GM12875 (cell line): ENCODE results near the gene TMEM263.

Experiments
- H3K4me3 ChIP-seq: one replicate; pipeline ENCODE4 v1.5.1; 2011; ENCODE audit warnings: low read depth, low read length, control low read depth
- CTCF ChIP-seq: IDR thresholded peaks from 2 replicates; pipeline ENCODE4 v1.5.1; 2011; ENCODE audit warnings: low read depth, mild to moderate bottlenecking, control low read depth, inconsistent platforms, low read length, moderate library complexity, borderline replicate concordance; ENCODE audit not compliant: insufficient read depth

The TMEM263 gene

DNA sequence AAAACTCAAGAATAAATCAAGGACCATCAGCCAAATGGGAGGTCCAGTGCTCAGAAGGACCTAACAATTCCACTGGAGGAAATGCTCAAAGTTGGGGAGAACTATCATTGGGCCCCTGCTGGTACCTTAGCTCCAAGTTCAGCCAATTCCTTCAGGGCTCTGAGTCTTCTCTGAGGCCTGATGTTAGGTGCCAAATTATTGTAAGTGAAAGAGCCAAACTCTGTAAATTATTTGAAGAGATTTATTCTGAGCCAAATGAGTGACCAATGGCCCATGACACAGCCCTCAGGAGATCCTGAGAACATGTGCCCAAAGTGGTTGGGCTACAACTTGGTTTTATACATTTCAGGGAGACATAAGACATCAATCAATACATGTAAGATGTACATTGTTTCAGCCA lies 8.2 kb upstream of the TMEM263 start:
- TF ChIP-seq CTCF, result no peak
- no peak overlapping the region for H3K4me3 ChIP-seq

DNA sequence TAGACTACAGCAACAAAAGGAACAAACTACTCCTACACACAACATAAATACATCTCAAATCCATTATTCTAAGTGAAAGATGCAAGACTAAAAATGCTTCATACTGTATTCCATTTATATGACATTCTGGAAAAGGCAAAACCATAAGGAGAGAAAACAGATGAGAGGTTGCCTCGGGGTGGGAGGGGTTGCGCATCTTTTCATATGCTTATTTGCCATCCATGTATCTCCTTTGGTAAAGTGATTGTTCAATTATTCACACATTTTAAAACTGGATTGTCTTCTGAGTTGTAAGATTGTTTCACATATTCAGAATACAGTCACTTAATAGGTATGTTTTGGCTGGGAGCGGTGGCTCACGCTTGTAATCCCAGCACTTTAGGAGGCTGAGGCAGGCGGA lies 5.1 kb upstream of the TMEM263 start:
- TF ChIP-seq CTCF, result no peak
- no peak overlapping the region for H3K4me3 ChIP-seq

DNA sequence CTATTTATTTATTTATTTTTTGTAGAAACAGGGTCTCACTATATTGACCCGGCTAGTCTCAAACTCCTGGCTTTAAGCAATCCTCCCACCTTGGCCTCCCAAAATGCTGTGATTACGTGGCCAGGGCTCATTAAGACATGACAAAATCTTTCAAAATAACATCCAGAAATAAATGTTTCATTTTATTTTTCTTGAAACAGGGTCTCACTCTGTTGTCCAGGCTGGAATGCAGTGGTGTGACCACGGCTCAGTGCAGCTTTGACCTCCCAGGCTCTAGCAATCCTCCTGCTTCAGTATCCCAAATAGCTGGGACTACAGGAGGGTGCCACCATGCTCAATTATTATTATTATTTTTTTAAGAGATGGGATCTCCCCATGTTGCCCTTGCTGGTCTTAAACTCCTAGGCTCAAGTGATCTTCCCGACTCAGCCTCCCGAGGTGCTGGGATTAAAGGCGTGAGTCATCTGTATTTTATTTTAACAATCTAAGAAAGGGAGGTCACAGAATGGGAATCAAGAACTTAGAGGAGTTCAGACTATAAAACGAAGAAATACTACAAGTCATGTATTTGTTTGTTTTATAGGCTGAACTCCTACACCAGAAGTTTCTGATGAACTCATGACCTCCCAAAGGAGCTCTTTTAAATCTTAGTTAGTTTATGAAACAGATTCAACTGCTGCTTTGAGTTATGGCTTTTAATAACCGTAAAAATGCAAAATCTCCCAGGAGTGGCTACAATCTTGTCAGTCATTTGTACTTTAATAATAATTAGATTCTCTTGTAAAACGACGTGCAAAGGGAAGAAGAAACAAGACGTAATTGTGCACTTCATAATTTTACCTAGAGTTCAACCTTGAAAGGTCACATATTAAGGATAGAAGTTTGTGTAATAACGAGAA lies 2.1 kb upstream of the TMEM263 start:
- no peak for TF ChIP-seq CTCF
- H3K4me3 ChIP-seq, result no peak overlapping the region

DNA sequence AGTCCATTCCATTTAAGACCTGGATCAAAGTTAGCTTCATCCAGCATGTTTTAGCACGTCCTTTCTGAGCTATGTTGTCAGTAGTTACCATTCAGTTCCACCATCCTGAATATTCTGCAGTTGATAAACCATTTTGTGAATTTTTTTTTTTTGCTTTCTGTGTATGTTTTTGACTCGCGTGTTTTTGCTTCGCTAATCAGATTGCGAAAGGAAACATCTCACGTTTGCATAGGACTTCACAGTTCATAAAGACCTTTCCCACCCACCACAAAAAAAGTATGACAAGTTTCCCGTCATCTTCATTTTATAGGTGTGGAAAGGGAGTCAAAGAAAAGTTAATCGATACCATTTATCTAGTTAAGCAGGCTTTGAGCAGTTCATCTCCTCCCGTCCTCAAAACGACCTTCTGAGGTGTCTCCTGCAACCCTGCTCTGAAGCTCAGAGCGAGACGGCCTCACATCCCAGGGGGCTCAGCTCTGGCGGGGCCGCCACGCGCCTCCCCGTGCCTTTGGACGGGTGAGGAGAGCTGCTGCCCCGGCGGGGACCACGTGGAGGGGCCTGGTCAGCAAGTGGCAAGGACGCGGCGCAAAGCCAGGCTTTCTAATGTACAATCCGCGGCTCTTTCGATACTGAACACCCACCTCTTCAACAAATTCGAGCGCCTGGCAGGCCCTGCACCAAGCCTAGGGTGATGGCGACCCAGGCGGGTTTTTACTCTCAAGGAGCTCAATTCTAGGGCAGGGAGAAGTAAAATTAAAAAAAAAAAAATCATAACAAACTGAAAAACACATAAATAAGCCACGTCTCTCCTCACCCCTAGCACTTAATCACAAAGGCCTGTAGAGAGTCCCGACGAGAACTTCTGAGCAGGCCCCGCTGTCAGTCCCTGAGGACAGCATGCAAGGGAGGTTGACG lies 988 bp upstream of the TMEM263 start:
- peak overlapping the region; percentile 70 for H3K4me3 ChIP-seq
- TF ChIP-seq CTCF, result no peak

- H3K4me3 ChIP-seq, result peak overlapping the region; percentile 70
- TF ChIP-seq CTCF, result 0 out of 2 replicates have a peak, but pooled peaks have one; percentile 6
These were observed 406 bp downstream of the TMEM263 start for GRCh38 chr12:106956048-106956578.

GRCh38 chr12:106957583-106957982 lies 1.9 kb downstream of the TMEM263 start:
- peak overlapping the region; percentile 70 for H3K4me3 ChIP-seq
- no peak for TF ChIP-seq CTCF
